ENCODE data around the gene FAM20A.
A peak's percentile ranks its signal among the peaks of the same experiment; 100 is the strongest.

Gene FAM20A

GRCh38 chr17:68600931-68601564 is at the start of gene FAM20A:
Gene FAM20A, minus strand, starts transcription at chr17:68601367. Its CDS starts 701 bp downstream, at chr17:68600666.
- peak; percentile 65 for DNase-seq

GRCh38 chr17:68649324-68649723 is 48.2 kb upstream of the FAM20A start:
- DNase-seq = no peak

GRCh38 chr17:68646626-68647526 is 45.7 kb upstream of the FAM20A start:
- DNase-seq = peak; percentile 35

- no peak for DNase-seq
Measured at GRCh38 chr17:68642118-68642412, 40.9 kb upstream of the FAM20A start.

- no peak for DNase-seq
Measured at GRCh38 chr17:68641276-68642117, 40.3 kb upstream of the FAM20A start.

- no peak for DNase-seq
Measured at GRCh38 chr17:68640242-68640989, 39.2 kb upstream of the FAM20A start.

- DNase-seq = no peak
Measured at GRCh38 chr17:68634345-68634876, 33.2 kb upstream of the FAM20A start.

GRCh38 chr17:68628576-68628957 is 27.4 kb upstream of the FAM20A start:
- no peak for DNase-seq

- DNase-seq = no peak
Measured at GRCh38 chr17:68627956-68628575, 26.9 kb upstream of the FAM20A start.

GRCh38 chr17:68624381-68624780 is 23.2 kb upstream of the FAM20A start:
- no peak for DNase-seq

- no peak for DNase-seq
Measured at GRCh38 chr17:68623811-68624210, 22.6 kb upstream of the FAM20A start.

GRCh38 chr17:68622423-68622822 is 21.3 kb upstream of the FAM20A start:
- DNase-seq = no peak

GRCh38 chr17:68621065-68621464 is 19.9 kb upstream of the FAM20A start:
- no peak for DNase-seq

- DNase-seq = no peak
Measured at GRCh38 chr17:68616334-68616733, 15.2 kb upstream of the FAM20A start.

GRCh38 chr17:68614718-68615117 is 13.6 kb upstream of the FAM20A start:
- no peak for DNase-seq

GRCh38 chr17:68613739-68614298 is 12.7 kb upstream of the FAM20A start:
- no peak for DNase-seq

GRCh38 chr17:68612923-68613292 is 11.7 kb upstream of the FAM20A start:
- no peak for DNase-seq

- DNase-seq = no peak
Measured at GRCh38 chr17:68612209-68612922, 11.2 kb upstream of the FAM20A start.

- no peak for DNase-seq
Measured at GRCh38 chr17:68611353-68612208, 10.4 kb upstream of the FAM20A start.

GRCh38 chr17:68610554-68610953 is 9.4 kb upstream of the FAM20A start:
- no peak for DNase-seq
